Neural cell (in vitro differentiated cells): ENCODE measurements around the gene PNMA8C. TPM values are rescaled to one million over a fixed set of nuclear protein-coding genes. Genes with fewer than 3 reads are reported as not detected.
"Not testable (repeated sequence)": the region's sequence is repeated elsewhere in the genome, so short reads cannot be mapped to it uniquely, and the experiment has no call there.

Experiments used
- H2AFZ ChIP-seq: fragments of 200-600, 300-800 bp; sonication (generic), shearing (Covaris generic); 2 replicates; pipeline ENCODE4 v1.6.0; 2014; ENCODE audit warnings: low read depth, mild to moderate bottlenecking, antibody characterized with exemption, low read length, moderate library complexity
- H3F3A ChIP-seq: fragments of 200-600 bp; shearing (Covaris generic); 2 replicates; pipeline ENCODE4 v1.6.1; 2016; ENCODE audit warnings: mild to moderate bottlenecking, moderate library complexity, mixed read lengths, antibody characterized with exemption, low read length; ENCODE audit not compliant: insufficient read depth, poor library complexity, severe bottlenecking
- H3K27ac ChIP-seq: fragments of 200-600, 300-800 bp; sonication (generic), shearing (Covaris generic); 2 replicates; pipeline ENCODE4 v1.5.1; 2014; ENCODE audit warnings: mild to moderate bottlenecking, low read length, moderate library complexity
- H3K27me3 ChIP-seq: fragments of 300-800, 200-600 bp; sonication (generic), shearing (Covaris generic); 2 replicates; pipeline ENCODE4 v1.6.0; 2014; ENCODE audit warnings: mild to moderate bottlenecking, low read depth, low read length, moderate library complexity; ENCODE audit not compliant: insufficient read depth
- H3K36me3 ChIP-seq: fragments of 300-800, 200-600 bp; sonication (generic), shearing (Covaris generic); 2 replicates; pipeline ENCODE4 v1.5.1; 2014; ENCODE audit warnings: mild to moderate bottlenecking, antibody characterized with exemption, low read length, moderate library complexity; ENCODE audit not compliant: insufficient read depth
- H3K4me2 ChIP-seq: fragments of 300-800, 200-600 bp; sonication (generic), shearing (Covaris generic); 2 replicates; pipeline ENCODE4 v1.6.0; 2014; ENCODE audit warnings: mild to moderate bottlenecking, low read length
- H3K4me3 ChIP-seq: fragments of 300-800, 200-600 bp; sonication (generic), shearing (Covaris generic); 2 replicates; pipeline ENCODE4 v1.5.1; 2014; ENCODE audit warnings: mild to moderate bottlenecking, low read length, moderate library complexity
- H3K79me2 ChIP-seq: fragments of 200-600 bp; shearing (Covaris generic); replicated peaks from 2 replicates; pipeline ENCODE4 v1.6.0; 2014; ENCODE audit warnings: mild to moderate bottlenecking, low read length, moderate library complexity; ENCODE audit not compliant: insufficient read depth
- H3K9ac ChIP-seq: fragments of 300-800, 200-600 bp; sonication (generic), shearing (Covaris generic); 2 replicates; pipeline ENCODE4 v1.6.1; 2016; ENCODE audit warnings: mild to moderate bottlenecking, low read length, mixed read lengths
- H3K9me2 ChIP-seq: fragments of 200-600 bp; shearing (Covaris generic); 2 replicates; pipeline ENCODE4 v1.6.1; 2016; ENCODE audit warnings: mild to moderate bottlenecking, low read length, mixed read lengths; ENCODE audit not compliant: insufficient read depth
- H3K9me3 ChIP-seq: fragments of 200-600, 300-800 bp; sonication (generic), shearing (Covaris generic); 2 replicates; pipeline ENCODE4 v1.6.1; 2016; ENCODE audit warnings: mild to moderate bottlenecking, mixed run types, low read length, moderate library complexity, mixed read lengths
- H4K20me1 ChIP-seq: fragments of 200-600 bp; shearing (Covaris generic); 2 replicates; pipeline ENCODE4 v1.6.1; 2016; ENCODE audit warnings: mild to moderate bottlenecking, mixed run types; ENCODE audit not compliant: insufficient read depth
- EP300 ChIP-seq: fragments of 450-650 bp; conservative IDR thresholded peaks from 2 replicates; pipeline ENCODE4 v1.6.1; 2014; ENCODE audit warnings: antibody characterized with exemption, mild to moderate bottlenecking, moderate library complexity; ENCODE audit not compliant: poor library complexity, severe bottlenecking
- EZH2 ChIP-seq: fragments of 200-600, 300-800 bp; shearing (Covaris generic), sonication (generic); IDR thresholded peaks from 2 replicates; pipeline ENCODE4 v1.6.1; 2014; ENCODE audit warnings: antibody characterized with exemption, low read length, borderline replicate concordance, mild to moderate bottlenecking; ENCODE audit not compliant: insufficient read depth, poor library complexity, severe bottlenecking
- MXI1 ChIP-seq: fragments of 450-650 bp; conservative IDR thresholded peaks from 2 replicates; pipeline ENCODE4 v1.6.1; 2014; ENCODE audit warnings: antibody characterized with exemption, mild to moderate bottlenecking; ENCODE audit not compliant: poor library complexity, severe bottlenecking
- POLR2AphosphoS5 ChIP-seq: IDR thresholded peaks from 2 replicates; pipeline ENCODE4 v1.6.1; 2012
- RAD21 ChIP-seq: fragments of 450-650 bp; conservative IDR thresholded peaks from 2 replicates; pipeline ENCODE4 v1.6.1; 2014; ENCODE audit warnings: antibody characterized with exemption, mild to moderate bottlenecking, moderate library complexity
- REST ChIP-seq: IDR thresholded peaks from 2 replicates; pipeline ENCODE4 v1.6.1; 2012; ENCODE audit warnings: borderline replicate concordance
- TAF1 ChIP-seq: IDR thresholded peaks from 2 replicates; pipeline ENCODE4 v1.6.1; 2012; ENCODE audit warnings: low read depth
- polyA plus RNA-seq: library from polyadenylated mRNA; depleted of rRNA; stranded (reverse); fragments of >200 nt; gene quantifications from 2 replicates; pipeline ENCODE4 v1.2.3, GENCODE V29; 2014

The PNMA8C gene
- polyA plus RNA-seq, 1 donor from 2014 or later = 17.2 TPM

GRCh38 chr19:46433470-46433869 is 4.7 kb upstream of the PNMA8C start:
- H4K20me1 ChIP-seq, H2AFZ ChIP-seq, H3K4me3 ChIP-seq, H3K27ac ChIP-seq, H3K36me3 ChIP-seq, H3F3A ChIP-seq, H3K79me2 ChIP-seq, H3K4me2 ChIP-seq, H3K9me3 ChIP-seq, H3K9me2 ChIP-seq, H3K9ac ChIP-seq, H3K27me3 ChIP-seq: not testable (repeated sequence)

- TF ChIP-seq EP300 = no peak
- no peak for TF ChIP-seq TAF1
- no peak for TF ChIP-seq EZH2
- no peak for TF ChIP-seq REST
- TF ChIP-seq MXI1 = no peak
- TF ChIP-seq RAD21 = no peak
- Histone ChIP-seq H3K79me2 (peaks cover 23% of the 10 kb centered on the region), H2AFZ (no peak overlapping the region), H3K27ac (no peak overlapping the region), H3K36me3 (no peaks in the 10 kb centered on the region), H4K20me1 (no peaks in the 10 kb centered on the region), H3K9me3 (no peaks in the 10 kb centered on the region), H3K27me3 (no peaks in the 10 kb centered on the region), H3K9me2 (no peaks in the 10 kb centered on the region), H3K4me3 (no peak overlapping the region), H3K9ac (no peak overlapping the region), H3F3A (no peaks in the 10 kb centered on the region), H3K4me2 (no peak overlapping the region)
Observed at GRCh38 chr19:46431824-46432223, 3.1 kb upstream of the PNMA8C start.

- Histone ChIP-seq H3K36me3 (no peaks in the 10 kb centered on the region), H4K20me1 (no peaks in the 10 kb centered on the region), H3K9me2 (no peaks in the 10 kb centered on the region), H3K27ac (no peak overlapping the region), H3K27me3 (no peaks in the 10 kb centered on the region), H3K9me3 (no peaks in the 10 kb centered on the region), H2AFZ (no peak overlapping the region), H3K4me3 (no peak overlapping the region), H3K9ac (no peak overlapping the region), H3K4me2 (no peak overlapping the region), H3F3A (no peaks in the 10 kb centered on the region), H3K79me2 (peaks cover 25% of the 10 kb centered on the region)
- no peak for TF ChIP-seq RAD21
- no peak for TF ChIP-seq MXI1
- no peak for TF ChIP-seq POLR2AphosphoS5
- TF ChIP-seq EP300 = no peak
Observed at GRCh38 chr19:46429999-46430398, 1.3 kb upstream of the PNMA8C start.
